ENCODE results near the gene RNASE4.
"Not testable (repeated sequence)": the region's sequence is repeated elsewhere in the genome, so short reads cannot be mapped to it uniquely, and the experiment has no call there.

The RNASE4 gene

GRCh38 chr14:20683891-20684661 is at the start of gene RNASE4:
TSS of gene RNASE4 (plus strand) at chr14:20684560. CDS start at chr14:20699372, 14,812 bp downstream.
- H3K4me3 Mint-ChIP-seq: no peak within 1 kb of the TSS
- DNase-seq: peak; percentile 90
- H3K4me1 Mint-ChIP-seq (ENCODE audit: low read depth): peaks cover 12% of the 10 kb centered on the region
- peaks cover 4% of the 10 kb centered on the region for H3K36me3 Mint-ChIP-seq (ENCODE audit: low read depth)
- H3K27me3 Mint-ChIP-seq: no peaks in the 10 kb centered on the region
- H3K27ac Mint-ChIP-seq: no peak within 1 kb of the TSS
- H3K9me3 Mint-ChIP-seq: no peaks in the 10 kb centered on the region

GRCh38 chr14:20641591-20641990 is 42.8 kb upstream of the RNASE4 start, which contains the start of gene OR6S1:
TSS of gene OR6S1 (minus strand) at chr14:20641691. CDS start at chr14:20641691, 0 bp downstream.
- no peaks in the 10 kb centered on the region for H3K9me3 Mint-ChIP-seq
- no peaks in the 10 kb centered on the region for H3K4me1 Mint-ChIP-seq (ENCODE audit: low read depth)
- H3K36me3 Mint-ChIP-seq (ENCODE audit: low read depth): no peaks in the 10 kb centered on the region
- no peak within 1 kb of the TSS for H3K27ac Mint-ChIP-seq
- H3K27me3 Mint-ChIP-seq: peaks cover 14% of the 10 kb centered on the region
- no peak within 1 kb of the TSS for H3K4me3 Mint-ChIP-seq
- no peak for DNase-seq

GRCh38 chr14:20642182-20642581 is 42.2 kb upstream of the RNASE4 start:
- no peaks in the 10 kb centered on the region for H3K36me3 Mint-ChIP-seq (ENCODE audit: low read depth)
- no peak for DNase-seq
- peaks cover 14% of the 10 kb centered on the region for H3K27me3 Mint-ChIP-seq
- H3K27ac Mint-ChIP-seq: no peak overlapping the region
- no peaks in the 10 kb centered on the region for H3K4me1 Mint-ChIP-seq (ENCODE audit: low read depth)
- no peak overlapping the region for H3K4me3 Mint-ChIP-seq
- H3K9me3 Mint-ChIP-seq: no peaks in the 10 kb centered on the region

GRCh38 chr14:20642755-20643154 is 41.6 kb upstream of the RNASE4 start:
- H3K27ac Mint-ChIP-seq; DNase-seq; H3K9me3 Mint-ChIP-seq; H3K4me3 Mint-ChIP-seq; H3K36me3 Mint-ChIP-seq (ENCODE audit: low read depth); H3K4me1 Mint-ChIP-seq (ENCODE audit: low read depth): not testable (repeated sequence)
- H3K27me3 Mint-ChIP-seq: peaks cover 16% of the 10 kb centered on the region

GRCh38 chr14:20644520-20644919 is 39.8 kb upstream of the RNASE4 start:
- no peak for DNase-seq
- H3K4me1 Mint-ChIP-seq (ENCODE audit: low read depth): no peaks in the 10 kb centered on the region
- H3K27ac Mint-ChIP-seq: no peak overlapping the region
- no peak overlapping the region for H3K4me3 Mint-ChIP-seq
- H3K9me3 Mint-ChIP-seq: no peaks in the 10 kb centered on the region
- H3K27me3 Mint-ChIP-seq: peaks cover 25% of the 10 kb centered on the region
- no peaks in the 10 kb centered on the region for H3K36me3 Mint-ChIP-seq (ENCODE audit: low read depth)

GRCh38 chr14:20645481-20645880 is 38.9 kb upstream of the RNASE4 start:
- Mint-ChIP-seq H3K27ac (no peak overlapping the region), H3K4me1 (ENCODE audit: low read depth) (no peaks in the 10 kb centered on the region), H3K27me3 (peaks cover 25% of the 10 kb centered on the region), H3K36me3 (ENCODE audit: low read depth) (no peaks in the 10 kb centered on the region), H3K9me3 (no peaks in the 10 kb centered on the region), H3K4me3 (no peak overlapping the region)
- no peak for DNase-seq

GRCh38 chr14:20652996-20653975 is 31.1 kb upstream of the RNASE4 start:
- H3K4me1 Mint-ChIP-seq (ENCODE audit: low read depth): peaks cover 25% of the 10 kb centered on the region
- H3K27ac Mint-ChIP-seq: peak overlapping the region; percentile 82
- no peaks in the 10 kb centered on the region for H3K9me3 Mint-ChIP-seq
- peak overlapping the region; percentile 68 for H3K4me3 Mint-ChIP-seq
- DNase-seq: peak; percentile 79
- no peaks in the 10 kb centered on the region for H3K36me3 Mint-ChIP-seq (ENCODE audit: low read depth)
- H3K27me3 Mint-ChIP-seq: peaks cover 73% of the 10 kb centered on the region

- no peak for DNase-seq
- H3K4me1 Mint-ChIP-seq (ENCODE audit: low read depth): peaks cover 25% of the 10 kb centered on the region
- no peak overlapping the region for H3K4me3 Mint-ChIP-seq
- H3K27ac Mint-ChIP-seq: no peak overlapping the region
- peaks cover 86% of the 10 kb centered on the region for H3K27me3 Mint-ChIP-seq
- H3K36me3 Mint-ChIP-seq (ENCODE audit: low read depth): no peaks in the 10 kb centered on the region
- no peaks in the 10 kb centered on the region for H3K9me3 Mint-ChIP-seq
Observed at GRCh38 chr14:20655851-20656250, 28.5 kb upstream of the RNASE4 start.

- H3K4me3 Mint-ChIP-seq: no peak overlapping the region
Observed at GRCh38 chr14:20656274-20656673, 28.1 kb upstream of the RNASE4 start.

GRCh38 chr14:20657216-20658211 is 26.8 kb upstream of the RNASE4 start:
- no peak overlapping the region for H3K27ac Mint-ChIP-seq
- H3K4me3 Mint-ChIP-seq: no peak overlapping the region
- H3K4me1 Mint-ChIP-seq (ENCODE audit: low read depth): peaks cover 28% of the 10 kb centered on the region
- no peak for DNase-seq
- no peaks in the 10 kb centered on the region for H3K36me3 Mint-ChIP-seq (ENCODE audit: low read depth)
- no peaks in the 10 kb centered on the region for H3K9me3 Mint-ChIP-seq
- H3K27me3 Mint-ChIP-seq: peaks cover 73% of the 10 kb centered on the region

More at GRCh38 chr14:20656274-20656673, 28.1 kb upstream of the RNASE4 start:
- peaks cover 83% of the 10 kb centered on the region for H3K27me3 Mint-ChIP-seq
- H3K4me1 Mint-ChIP-seq (ENCODE audit: low read depth): peaks cover 25% of the 10 kb centered on the region
- H3K27ac Mint-ChIP-seq: no peak overlapping the region
- no peaks in the 10 kb centered on the region for H3K9me3 Mint-ChIP-seq
- no peaks in the 10 kb centered on the region for H3K36me3 Mint-ChIP-seq (ENCODE audit: low read depth)
- DNase-seq: no peak

GRCh38 chr14:20658246-20658645 is 26.1 kb upstream of the RNASE4 start:
- no peaks in the 10 kb centered on the region for H3K9me3 Mint-ChIP-seq
- H3K27ac Mint-ChIP-seq: no peak overlapping the region
- H3K4me3 Mint-ChIP-seq: no peak overlapping the region
- DNase-seq: no peak
- no peaks in the 10 kb centered on the region for H3K36me3 Mint-ChIP-seq (ENCODE audit: low read depth)
- peaks cover 72% of the 10 kb centered on the region for H3K27me3 Mint-ChIP-seq
- H3K4me1 Mint-ChIP-seq (ENCODE audit: low read depth): peaks cover 30% of the 10 kb centered on the region

GRCh38 chr14:20659336-20659735 is 25.0 kb upstream of the RNASE4 start:
- no peak for DNase-seq
- H3K4me3 Mint-ChIP-seq: no peak overlapping the region
- H3K27me3 Mint-ChIP-seq: peaks cover 66% of the 10 kb centered on the region
- no peaks in the 10 kb centered on the region for H3K9me3 Mint-ChIP-seq
- no peak overlapping the region for H3K27ac Mint-ChIP-seq
- H3K4me1 Mint-ChIP-seq (ENCODE audit: low read depth): peaks cover 27% of the 10 kb centered on the region
- H3K36me3 Mint-ChIP-seq (ENCODE audit: low read depth): no peaks in the 10 kb centered on the region

GRCh38 chr14:20659813-20660395 is 24.5 kb upstream of the RNASE4 start:
- no peaks in the 10 kb centered on the region for H3K36me3 Mint-ChIP-seq (ENCODE audit: low read depth)
- H3K4me1 Mint-ChIP-seq (ENCODE audit: low read depth): peaks cover 26% of the 10 kb centered on the region
- H3K4me3 Mint-ChIP-seq: no peak overlapping the region
- H3K27me3 Mint-ChIP-seq: peaks cover 64% of the 10 kb centered on the region
- DNase-seq: no peak
- H3K9me3 Mint-ChIP-seq: no peaks in the 10 kb centered on the region
- H3K27ac Mint-ChIP-seq: no peak overlapping the region

All from activated T-cell treated with anti-CD3 and anti-CD28 coated beads, Interleukin-2, amount 50 U/mL, for 24 hours (primary cell).